ENCODE data around the gene FGF12.

The FGF12 gene

DNA sequence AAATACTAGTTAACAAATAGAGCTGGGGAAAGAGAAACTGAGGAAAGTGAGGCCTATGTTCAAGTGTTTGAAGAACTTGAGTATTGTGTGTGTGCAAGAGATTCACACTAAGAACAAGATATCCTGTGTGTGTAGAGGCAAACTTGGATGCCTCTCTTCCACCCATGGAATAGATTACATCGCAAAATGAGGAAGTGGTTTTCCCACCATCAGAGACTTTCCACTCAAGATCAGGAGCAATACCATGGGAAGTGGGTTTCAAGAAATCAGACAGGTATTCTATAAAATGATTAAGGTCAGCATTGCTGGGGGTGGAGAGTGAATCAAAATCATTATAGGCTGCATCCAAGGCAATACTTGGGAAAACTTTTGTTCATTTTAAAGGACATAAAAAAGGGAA lies 308.0 kb downstream of the FGF12 start:
- FAIRE-seq (no peak), DNase-seq (ENCODE audit: insufficient read length, low spot score) (no peak)
- TF ChIP-seq, protein P1, sequence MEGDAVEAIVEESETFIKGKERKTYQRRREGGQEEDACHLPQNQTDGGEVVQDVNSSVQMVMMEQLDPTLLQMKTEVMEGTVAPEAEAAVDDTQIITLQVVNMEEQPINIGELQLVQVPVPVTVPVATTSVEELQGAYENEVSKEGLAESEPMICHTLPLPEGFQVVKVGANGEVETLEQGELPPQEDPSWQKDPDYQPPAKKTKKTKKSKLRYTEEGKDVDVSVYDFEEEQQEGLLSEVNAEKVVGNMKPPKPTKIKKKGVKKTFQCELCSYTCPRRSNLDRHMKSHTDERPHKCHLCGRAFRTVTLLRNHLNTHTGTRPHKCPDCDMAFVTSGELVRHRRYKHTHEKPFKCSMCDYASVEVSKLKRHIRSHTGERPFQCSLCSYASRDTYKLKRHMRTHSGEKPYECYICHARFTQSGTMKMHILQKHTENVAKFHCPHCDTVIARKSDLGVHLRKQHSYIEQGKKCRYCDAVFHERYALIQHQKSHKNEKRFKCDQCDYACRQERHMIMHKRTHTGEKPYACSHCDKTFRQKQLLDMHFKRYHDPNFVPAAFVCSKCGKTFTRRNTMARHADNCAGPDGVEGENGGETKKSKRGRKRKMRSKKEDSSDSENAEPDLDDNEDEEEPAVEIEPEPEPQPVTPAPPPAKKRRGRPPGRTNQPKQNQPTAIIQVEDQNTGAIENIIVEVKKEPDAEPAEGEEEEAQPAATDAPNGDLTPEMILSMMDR (IDR thresholded peaks at IDR 0.05; ENCODE audit: insufficient read depth, missing control alignments): no peak

DNA sequence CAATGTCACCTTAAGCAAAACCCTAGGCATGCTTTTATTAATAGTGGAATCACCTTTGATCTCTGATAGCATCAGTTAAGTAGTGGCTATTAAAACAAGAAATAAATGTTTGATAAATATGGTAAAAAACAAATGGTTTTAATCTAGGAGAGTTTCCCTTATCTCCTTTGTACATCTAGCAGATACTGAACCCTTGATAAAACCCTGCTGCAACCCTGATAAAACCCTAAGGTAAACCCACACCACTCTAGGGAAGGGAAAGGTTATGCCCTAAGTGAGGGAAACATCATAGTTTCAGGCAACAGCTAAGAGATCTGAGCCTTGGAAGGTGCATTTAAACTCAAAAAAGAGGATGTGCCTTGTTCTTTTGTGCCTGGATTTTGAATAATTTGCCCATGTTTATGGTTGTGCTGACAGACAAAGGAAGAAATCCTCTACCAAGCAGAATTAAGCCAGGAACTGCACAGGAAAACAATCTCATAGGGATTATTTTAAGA lies 309.7 kb downstream of the FGF12 start:
- TF ChIP-seq, protein P1 (IDR thresholded peaks at IDR 0.05; ENCODE audit: insufficient read depth, missing control alignments): no peak
- FAIRE-seq (peak; percentile 83), DNase-seq (ENCODE audit: insufficient read length, low spot score) (no peak)

DNA sequence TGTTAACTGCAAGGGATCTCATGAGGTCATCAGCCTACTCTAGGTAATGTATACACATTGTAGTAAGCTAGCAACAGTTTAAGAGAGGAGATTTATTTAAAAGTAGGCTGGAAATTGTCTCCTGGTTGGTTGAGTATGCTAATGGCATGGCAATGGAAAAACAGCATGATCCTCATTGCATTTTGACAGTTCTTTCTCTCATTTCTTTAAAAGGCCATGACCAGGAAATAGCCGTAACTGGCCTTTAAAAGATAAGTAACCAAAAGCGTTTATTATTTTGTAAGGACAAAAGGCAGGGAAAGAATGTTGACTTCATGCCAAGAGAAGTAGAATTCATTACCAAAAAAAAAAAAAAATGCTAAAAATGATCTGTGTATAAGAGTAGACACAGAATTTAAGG lies 310.3 kb downstream of the FGF12 start:
- FAIRE-seq (no peak), DNase-seq (ENCODE audit: insufficient read length, low spot score) (no peak)
- TF ChIP-seq, protein P1 (IDR thresholded peaks at IDR 0.05; ENCODE audit: insufficient read depth, missing control alignments): no peak

DNA sequence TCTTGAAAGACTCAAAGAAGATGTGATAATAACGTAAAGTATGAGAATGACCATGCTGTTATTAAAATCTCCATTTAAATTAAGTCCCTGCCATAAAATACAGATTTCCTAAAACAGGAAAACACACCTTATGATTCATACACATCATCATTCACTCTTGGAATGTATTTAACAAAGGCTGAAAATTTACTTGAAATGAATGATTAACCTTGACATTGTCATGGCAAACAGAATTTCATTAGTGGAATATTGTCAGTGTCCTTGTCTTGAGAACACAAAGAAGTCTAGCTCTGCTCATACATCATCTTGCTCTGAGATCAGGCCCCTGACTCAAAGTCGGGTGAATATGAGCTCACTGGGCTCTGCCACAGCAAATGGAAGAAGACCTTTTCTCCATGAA lies 313.9 kb downstream of the FGF12 start:
- peak; percentile 32 for FAIRE-seq
- TF ChIP-seq, protein P1 (IDR thresholded peaks at IDR 0.05; ENCODE audit: insufficient read depth, missing control alignments): no peak
- DNase-seq (ENCODE audit: insufficient read length, low spot score): no peak

DNA sequence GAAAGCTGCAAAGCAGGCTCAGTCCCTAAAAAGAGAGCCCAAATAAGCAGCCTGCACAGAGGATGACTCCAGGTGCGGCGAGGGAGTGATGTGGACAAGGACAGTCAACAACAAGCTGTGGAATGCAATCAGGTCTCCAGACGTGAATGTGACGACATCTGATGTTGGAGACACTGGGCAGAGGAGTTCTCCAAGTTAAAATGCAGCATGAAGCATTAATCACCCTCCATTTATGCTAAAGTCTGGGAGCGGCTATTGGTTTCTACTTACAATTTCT lies 316.7 kb downstream of the FGF12 start:
- TF ChIP-seq, protein P1 (IDR thresholded peaks at IDR 0.05; ENCODE audit: insufficient read depth, missing control alignments): no peak
- FAIRE-seq: no peak
- DNase-seq (ENCODE audit: insufficient read length, low spot score): no peak

DNA sequence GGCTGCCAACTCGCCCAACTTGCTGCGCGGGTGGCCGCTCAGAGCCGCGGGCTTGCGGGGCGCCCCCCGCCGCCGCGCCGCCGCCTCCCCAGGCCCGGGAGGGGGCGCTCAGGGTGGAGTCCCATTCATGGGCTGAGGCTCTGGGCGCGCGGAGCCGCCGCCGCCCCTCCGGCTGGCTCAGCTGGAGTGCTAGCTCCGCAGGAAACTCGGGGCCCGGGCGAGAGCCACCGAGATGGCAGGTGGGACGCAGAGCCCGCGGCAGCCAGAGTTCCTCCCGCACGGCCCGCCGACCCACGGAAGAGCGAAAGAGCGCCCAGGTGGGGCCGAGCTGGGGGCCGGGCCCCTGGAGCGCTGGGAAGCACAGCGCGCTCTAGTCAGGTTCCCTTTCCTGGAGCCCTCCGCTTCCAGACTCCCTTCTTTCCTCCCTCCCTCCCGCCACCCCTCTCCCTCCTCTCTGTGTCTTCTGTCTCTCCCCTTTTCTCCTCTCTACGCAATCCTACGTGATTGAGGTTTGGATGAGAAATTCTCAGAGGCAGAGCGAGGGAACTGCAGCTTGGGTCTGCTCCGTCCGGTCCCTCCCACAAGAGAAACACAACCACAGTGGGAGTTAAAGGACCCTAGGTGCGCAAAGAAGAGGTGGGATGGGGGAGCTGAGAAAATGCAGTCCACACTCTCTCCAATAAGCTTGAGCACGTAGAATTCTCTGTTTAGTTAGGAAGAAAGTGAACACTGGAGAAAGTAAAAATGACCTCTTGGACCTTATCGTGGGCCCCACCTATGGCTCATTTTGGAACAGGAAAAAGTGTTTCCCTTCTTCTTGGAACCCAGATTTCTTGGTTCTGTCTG lies 317.3 kb downstream of the FGF12 start:
- DNase-seq (ENCODE audit: insufficient read length, low spot score) (no peak), FAIRE-seq (no peak)
- TF ChIP-seq, protein P1 (IDR thresholded peaks at IDR 0.05; ENCODE audit: insufficient read depth, missing control alignments): peak; percentile 24

DNA sequence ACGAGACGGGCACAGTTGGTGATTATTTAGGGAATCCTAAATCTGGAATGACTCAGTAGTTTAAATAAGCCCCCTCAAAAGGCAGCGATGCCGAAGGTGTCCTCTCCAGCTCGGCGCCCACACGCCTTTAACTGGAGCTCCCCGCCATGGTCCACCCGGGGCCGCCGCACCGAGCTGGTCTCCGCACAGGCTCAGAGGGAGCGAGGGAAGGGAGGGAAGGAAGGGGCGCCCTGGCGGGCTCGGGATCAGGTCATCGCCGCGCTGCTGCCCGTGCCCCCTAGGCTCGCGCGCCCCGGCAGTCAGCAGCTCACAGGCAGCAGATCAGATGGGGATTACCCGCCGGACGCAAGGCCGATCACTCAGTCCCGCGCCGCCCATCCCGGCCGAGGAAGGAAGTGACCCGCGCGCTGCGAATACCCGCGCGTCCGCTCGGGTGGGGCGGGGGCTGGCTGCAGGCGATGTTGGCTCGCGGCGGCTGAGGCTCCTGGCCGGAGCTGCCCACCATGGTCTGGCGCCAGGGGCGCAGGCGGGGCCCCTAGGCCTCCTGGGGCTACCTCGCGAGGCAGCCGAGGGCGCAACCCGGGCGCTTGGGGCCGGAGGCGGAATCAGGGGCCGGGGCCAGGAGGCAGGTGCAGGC lies 318.0 kb downstream of the FGF12 start:
- FAIRE-seq: no peak
- TF ChIP-seq, protein P1 (IDR thresholded peaks at IDR 0.05; ENCODE audit: insufficient read depth, missing control alignments): no peak
- DNase-seq (ENCODE audit: insufficient read length, low spot score): peak; percentile 38
